Erythroblast (primary cell): ENCODE results near the gene SGSH.
A peak's percentile ranks its signal among the peaks of the same experiment; 100 is the strongest.

Experiments used
- GATA1 ChIP-seq: IDR thresholded peaks from 2 replicates; pipeline ENCODE4 v1.6.1; 2011; ENCODE audit warnings: low read depth, mild to moderate bottlenecking, control low read depth, low read length, moderate library complexity
- POLR2A ChIP-seq: IDR thresholded peaks from 2 replicates; pipeline ENCODE4 v1.6.1; 2011; ENCODE audit warnings: mild to moderate bottlenecking, low read length

DNA sequence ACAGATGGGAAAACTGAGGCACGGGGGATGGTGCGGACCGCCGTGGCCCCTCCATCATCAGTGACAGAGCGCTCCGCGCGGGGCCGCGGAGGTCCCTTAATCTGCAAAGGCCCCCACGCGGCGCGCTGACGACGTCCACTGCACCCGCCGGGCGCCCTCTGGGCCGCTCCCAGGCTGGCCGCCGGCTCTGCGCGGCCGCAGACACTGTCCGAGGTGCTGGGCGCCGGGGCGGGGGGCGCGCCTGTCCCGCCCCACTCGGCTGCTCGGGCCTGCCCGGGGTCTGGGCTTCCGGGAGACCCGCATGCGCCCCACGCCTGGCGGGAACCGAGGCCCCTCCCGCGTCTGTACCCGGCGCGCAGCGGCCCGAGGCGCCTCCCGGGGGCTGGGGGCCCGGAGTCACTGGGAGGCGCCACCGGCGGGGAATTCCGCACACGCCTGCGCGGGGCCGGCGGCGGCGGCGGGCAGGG, 40.0 kb upstream of the SGSH start:
- peak; percentile 61 for TF ChIP-seq POLR2A
- TF ChIP-seq GATA1: no peak
